SU-DHL-6 (cell line): ENCODE data around the gene FSTL1.

Experiments
- H2AFZ ChIP-seq: fragments of 200-600 bp; sonication (generic); 2 replicates; pipeline ENCODE4 v1.6.1; 2014; ENCODE audit warnings: low read depth, mild to moderate bottlenecking, moderate library complexity, mixed read lengths, antibody characterized with exemption, low read length; ENCODE audit not compliant: severe bottlenecking
- H3F3A ChIP-seq: fragments of 200-600 bp; shearing (Covaris generic); 2 replicates; pipeline ENCODE4 v1.6.0; 2016; ENCODE audit warnings: antibody characterized with exemption, mild to moderate bottlenecking; ENCODE audit not compliant: insufficient read depth
- H3K27ac ChIP-seq: fragments of 200-600 bp; sonication (generic); 2 replicates; pipeline ENCODE4 v1.5.1; 2016; ENCODE audit warnings: low read depth, mild to moderate bottlenecking, low read length, moderate library complexity, mixed read lengths
- H3K27me3 ChIP-seq: fragments of 200-600 bp; sonication (generic), shearing (Covaris generic); 2 replicates; pipeline ENCODE4 v1.6.0; 2014; ENCODE audit warnings: mild to moderate bottlenecking, low read length
- H3K36me3 ChIP-seq: fragments of 200-600 bp; sonication (generic); 2 replicates; pipeline ENCODE4 v1.6.1; 2014; ENCODE audit warnings: mild to moderate bottlenecking, low read length, mixed read lengths
- H3K4me2 ChIP-seq: fragments of 300-600, 200-600 bp; shearing (Covaris generic), sonication (generic); 2 replicates; pipeline ENCODE4 v1.6.0; 2014; ENCODE audit warnings: low read length, low read depth, mild to moderate bottlenecking; ENCODE audit not compliant: poor library complexity, severe bottlenecking
- H3K4me3 ChIP-seq: fragments of 200-600 bp; sonication (generic); 2 replicates; pipeline ENCODE4 v1.5.1; 2014; ENCODE audit warnings: antibody characterized with exemption, low read length, mild to moderate bottlenecking, mixed read lengths; ENCODE audit not compliant: insufficient read depth, poor library complexity, severe bottlenecking
- H3K79me2 ChIP-seq: fragments of 200-600 bp; sonication (generic); 2 replicates; pipeline ENCODE4 v1.6.1; 2014; ENCODE audit warnings: mild to moderate bottlenecking, low read length, moderate library complexity; ENCODE audit not compliant: insufficient read depth
- H3K9ac ChIP-seq: fragments of 200-600 bp; sonication (generic); 2 replicates; pipeline ENCODE4 v1.7.0; 2014; ENCODE audit warnings: mild to moderate bottlenecking, low read length
- H3K9me2 ChIP-seq: fragments of 200-600 bp; sonication (generic); replicated peaks from 2 replicates; pipeline ENCODE4 v1.6.1; 2014; ENCODE audit warnings: low read length; ENCODE audit not compliant: insufficient read depth
- H3K9me3 ChIP-seq: fragments of 200-600 bp; sonication (generic); 2 replicates; pipeline ENCODE4 v1.6.1; 2014; ENCODE audit warnings: low read length, mixed read lengths; ENCODE audit not compliant: insufficient read depth
- H4K20me1 ChIP-seq: fragments of 200-600 bp; sonication (generic); 2 replicates; pipeline ENCODE4 v1.6.1; 2014; ENCODE audit warnings: low read depth, mild to moderate bottlenecking, antibody characterized with exemption, low read length, moderate library complexity, mixed read lengths
- CTCF ChIP-seq: fragments of 200-600 bp; sonication (generic); IDR thresholded peaks from one replicate; pipeline ENCODE4 v1.5.1; 2017; ENCODE audit warnings: antibody characterized with exemption, mild to moderate bottlenecking, low read length, moderate library complexity; ENCODE audit not compliant: insufficient read depth, poor library complexity, severe bottlenecking
- EZH2phosphoT487 ChIP-seq: fragments of 200-600 bp; sonication (generic), shearing (Covaris generic); conservative IDR thresholded peaks from 2 replicates; pipeline ENCODE4 v1.6.1; 2018; ENCODE audit warnings: mild to moderate bottlenecking, antibody characterized with exemption, low read length, moderate library complexity, mixed read lengths

Gene FSTL1

GRCh38 chr3:120425572-120426250, 25.1 kb downstream of the FSTL1 start:
- Histone ChIP-seq H2AFZ (no peak overlapping the region), H3K9me2 (no peaks in the 10 kb centered on the region), H3K4me2 (no peak overlapping the region), H3K27me3 (no peaks in the 10 kb centered on the region), H3F3A (no peaks in the 10 kb centered on the region), H4K20me1 (no peaks in the 10 kb centered on the region), H3K36me3 (no peaks in the 10 kb centered on the region), H3K9me3 (no peaks in the 10 kb centered on the region), H3K4me3 (no peak overlapping the region), H3K9ac (no peak overlapping the region), H3K79me2 (no peaks in the 10 kb centered on the region), H3K27ac (no peak overlapping the region)
- no peak for TF ChIP-seq EZH2phosphoT487
- no peak for TF ChIP-seq CTCF

- Histone ChIP-seq H3F3A (no peaks in the 10 kb centered on the region), H2AFZ (no peak overlapping the region), H3K9me3 (no peaks in the 10 kb centered on the region), H3K4me2 (no peak overlapping the region), H3K27ac (no peak overlapping the region), H3K79me2 (no peaks in the 10 kb centered on the region), H4K20me1 (no peaks in the 10 kb centered on the region), H3K36me3 (no peaks in the 10 kb centered on the region), H3K4me3 (no peak overlapping the region), H3K9me2 (no peaks in the 10 kb centered on the region), H3K27me3 (no peaks in the 10 kb centered on the region), H3K9ac (no peak overlapping the region)
- no peak for TF ChIP-seq CTCF
- no peak for TF ChIP-seq EZH2phosphoT487
Measured at GRCh38 chr3:120424976-120425570, 25.7 kb downstream of the FSTL1 start.

- H3K9ac ChIP-seq = no peak overlapping the region
- no peak overlapping the region for H3K4me2 ChIP-seq
- TF ChIP-seq CTCF (no peak), EZH2phosphoT487 (no peak)
- no peaks in the 10 kb centered on the region for H3K36me3 ChIP-seq
- no peaks in the 10 kb centered on the region for H3K9me2 ChIP-seq
- H3K9me3 ChIP-seq = no peaks in the 10 kb centered on the region
- H3F3A ChIP-seq = no peaks in the 10 kb centered on the region
- H3K4me3 ChIP-seq = no peak overlapping the region
- H3K27ac ChIP-seq = no peak overlapping the region
- no peaks in the 10 kb centered on the region for H4K20me1 ChIP-seq
- no peaks in the 10 kb centered on the region for H3K79me2 ChIP-seq
- H2AFZ ChIP-seq = no peak overlapping the region
- no peaks in the 10 kb centered on the region for H3K27me3 ChIP-seq
Measured at GRCh38 chr3:120424506-120424905, 26.3 kb downstream of the FSTL1 start.
